HG03097 (cell line): Measurements from ENCODE around the gene TMC4.

ENCODE experiments used
- ATAC-seq: cut with Tn5 transposase; IDR thresholded peaks from one replicate; pipeline ENCODE4 v1.9.1; 2021; ENCODE audit not compliant: unreplicated experiment, low FRiP score

The TMC4 gene

DNA sequence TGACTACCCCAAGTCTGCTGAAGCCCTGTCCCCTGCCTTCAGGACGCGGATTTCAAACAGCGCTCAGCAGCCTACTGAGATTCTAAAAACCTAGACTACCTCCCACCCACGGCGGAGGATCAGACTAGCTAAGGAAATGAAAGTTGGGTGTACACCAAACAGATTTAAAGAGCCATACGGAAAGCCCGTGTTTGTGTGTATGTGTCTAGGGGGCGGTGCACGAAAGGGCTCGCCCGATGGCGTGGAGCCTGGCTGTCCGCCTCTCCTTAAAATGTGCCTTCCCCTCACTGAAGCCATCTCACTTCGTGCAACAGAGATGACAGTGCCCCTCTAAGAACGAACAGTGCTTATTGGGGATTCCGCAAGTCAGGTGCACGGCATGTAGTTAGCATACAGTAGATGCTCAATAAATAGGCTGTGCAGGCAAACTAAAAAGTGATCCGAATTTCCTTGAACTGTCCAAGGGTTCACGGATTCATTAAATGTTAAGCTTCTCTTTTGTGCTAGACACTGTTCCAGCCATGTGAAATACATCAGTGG, 14.1 kb downstream of the TMC4 start:
- no peak for ATAC-seq

DNA sequence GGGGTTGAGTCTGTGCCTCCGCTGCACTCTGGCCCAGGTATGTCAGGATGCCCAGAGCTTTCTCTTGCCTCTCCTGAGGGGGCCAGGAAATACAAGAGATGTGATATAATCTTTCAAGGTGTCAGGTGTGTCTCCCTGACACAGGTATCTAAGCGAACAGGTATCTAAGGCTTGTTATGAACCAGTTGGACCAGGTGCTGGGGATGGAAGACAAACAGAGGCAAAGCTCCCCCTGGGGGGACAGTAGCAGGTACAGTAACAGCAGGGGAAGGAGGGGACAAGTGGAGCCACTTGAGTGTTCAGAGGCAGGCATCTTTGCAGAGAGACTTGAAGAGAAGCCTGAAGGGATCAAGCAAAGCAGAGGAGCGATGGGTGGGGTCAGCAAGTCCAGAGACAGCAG, 16.0 kb downstream of the TMC4 start:
- ATAC-seq, result no peak

DNA sequence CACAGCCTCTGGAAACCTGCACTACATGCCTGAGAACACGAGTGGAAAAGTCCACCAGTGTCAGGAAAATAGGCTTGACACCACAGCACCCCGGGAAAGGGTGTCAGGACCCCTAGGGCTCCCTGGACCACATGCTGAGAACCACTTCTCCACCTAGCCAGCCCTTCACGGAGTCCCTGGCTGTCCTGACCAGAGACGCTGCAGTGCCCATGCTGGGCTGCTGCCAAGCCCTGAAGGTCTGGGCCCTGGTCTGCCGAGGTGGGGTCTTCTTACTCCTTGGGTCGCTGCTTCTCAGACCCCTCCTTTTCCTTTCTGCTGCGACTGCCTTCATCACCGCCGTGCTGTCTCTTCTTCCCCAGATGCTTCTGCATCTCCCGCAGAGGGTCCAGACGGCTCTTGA, 16.5 kb downstream of the TMC4 start:
- no peak for ATAC-seq

DNA sequence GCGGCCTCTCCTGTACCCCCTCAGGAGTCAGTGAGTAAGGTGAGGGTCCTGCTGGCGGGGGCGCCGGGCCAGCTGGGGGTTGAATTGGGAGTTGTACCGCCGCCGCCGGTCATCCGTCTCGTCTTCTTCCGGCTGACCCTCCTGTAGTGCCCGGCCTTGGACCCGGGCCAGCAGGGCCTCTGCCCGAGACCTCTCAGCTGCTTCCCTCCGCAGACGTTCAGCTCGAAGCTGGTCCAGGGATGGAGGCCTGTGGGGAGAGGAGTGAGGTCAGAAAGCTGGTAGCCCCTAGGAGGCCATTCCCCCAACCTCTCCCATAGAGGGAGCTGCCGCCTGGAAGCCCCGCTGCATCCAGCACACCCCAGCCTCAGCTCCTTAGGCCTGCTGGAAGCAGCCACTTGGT, 17.3 kb downstream of the TMC4 start:
- no peak for ATAC-seq

DNA sequence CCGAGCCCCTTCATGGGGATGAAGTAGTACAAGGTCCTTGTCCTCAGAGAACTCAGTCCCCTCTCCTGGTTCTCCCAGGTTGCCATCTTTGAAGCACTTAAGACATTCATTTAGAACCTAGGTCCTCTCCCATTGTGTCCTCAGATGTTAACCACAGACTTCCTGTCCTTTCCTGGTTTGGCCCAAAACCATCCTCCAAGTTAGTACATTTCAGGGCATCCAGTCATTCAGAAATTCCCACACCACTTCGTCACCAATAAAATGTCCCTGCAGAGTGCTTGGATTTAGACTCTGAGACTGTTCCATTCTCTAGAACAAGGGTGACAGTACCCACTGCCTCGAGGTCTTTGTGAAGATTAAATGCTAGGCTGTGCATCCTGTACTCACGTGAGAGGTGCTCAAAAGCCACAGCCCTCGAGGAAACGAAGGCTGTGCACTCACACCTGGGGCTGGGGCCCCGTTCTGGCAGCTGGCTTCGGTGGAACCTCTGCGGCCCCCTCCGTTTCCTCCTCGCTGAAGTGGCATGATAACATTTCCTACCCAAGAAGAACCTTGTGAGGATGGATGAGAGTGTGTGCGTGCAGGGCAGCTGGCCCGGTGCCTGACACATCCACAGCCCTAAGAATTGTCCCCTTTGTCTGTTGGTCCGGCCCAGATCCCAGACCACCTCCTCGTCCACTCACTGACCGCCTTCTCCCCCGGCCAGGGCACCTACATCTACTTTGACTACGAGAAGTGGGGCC, 18.2 kb downstream of the TMC4 start:
- no peak for ATAC-seq

GRCh38 chr19:54153731-54154326, 19.1 kb downstream of the TMC4 start:
- no peak for ATAC-seq

DNA sequence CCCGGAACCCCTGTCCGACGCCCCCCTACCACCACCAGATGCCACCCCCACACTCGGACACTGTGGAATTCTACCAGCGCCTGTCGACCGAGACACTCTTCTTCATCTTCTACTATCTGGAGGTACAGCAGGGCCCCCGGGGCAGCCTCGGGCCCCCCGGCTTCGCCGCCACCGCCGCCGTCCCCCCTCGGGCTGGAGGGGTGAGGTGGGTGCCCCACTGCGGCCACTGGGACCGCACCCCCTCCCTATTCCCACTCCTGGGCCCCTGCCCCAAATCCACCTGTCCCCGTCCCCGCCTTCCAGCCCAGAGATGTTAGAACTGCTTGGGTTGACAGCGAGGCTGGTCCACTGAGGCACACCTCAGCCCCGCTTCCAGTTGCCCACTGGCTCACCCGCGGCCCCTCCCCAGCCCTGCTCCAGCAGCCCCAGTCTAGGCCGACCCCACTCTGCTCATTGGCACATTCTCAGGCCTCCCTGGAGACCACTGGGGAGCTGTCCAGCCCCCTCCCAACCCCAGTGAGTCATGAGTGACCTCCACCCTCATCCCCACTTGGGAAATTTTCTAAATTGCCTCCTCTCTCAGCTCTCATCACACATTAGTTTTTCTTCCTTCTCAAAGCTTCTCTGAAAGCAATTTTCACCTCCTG, 20.0 kb downstream of the TMC4 start:
- no peak for ATAC-seq

- no peak for ATAC-seq
These were observed 20.7 kb downstream of the TMC4 start for GRCh38 chr19:54152267-54152666.

- ATAC-seq, result no peak
These were observed 21.5 kb downstream of the TMC4 start for GRCh38 chr19:54151362-54152035.

DNA sequence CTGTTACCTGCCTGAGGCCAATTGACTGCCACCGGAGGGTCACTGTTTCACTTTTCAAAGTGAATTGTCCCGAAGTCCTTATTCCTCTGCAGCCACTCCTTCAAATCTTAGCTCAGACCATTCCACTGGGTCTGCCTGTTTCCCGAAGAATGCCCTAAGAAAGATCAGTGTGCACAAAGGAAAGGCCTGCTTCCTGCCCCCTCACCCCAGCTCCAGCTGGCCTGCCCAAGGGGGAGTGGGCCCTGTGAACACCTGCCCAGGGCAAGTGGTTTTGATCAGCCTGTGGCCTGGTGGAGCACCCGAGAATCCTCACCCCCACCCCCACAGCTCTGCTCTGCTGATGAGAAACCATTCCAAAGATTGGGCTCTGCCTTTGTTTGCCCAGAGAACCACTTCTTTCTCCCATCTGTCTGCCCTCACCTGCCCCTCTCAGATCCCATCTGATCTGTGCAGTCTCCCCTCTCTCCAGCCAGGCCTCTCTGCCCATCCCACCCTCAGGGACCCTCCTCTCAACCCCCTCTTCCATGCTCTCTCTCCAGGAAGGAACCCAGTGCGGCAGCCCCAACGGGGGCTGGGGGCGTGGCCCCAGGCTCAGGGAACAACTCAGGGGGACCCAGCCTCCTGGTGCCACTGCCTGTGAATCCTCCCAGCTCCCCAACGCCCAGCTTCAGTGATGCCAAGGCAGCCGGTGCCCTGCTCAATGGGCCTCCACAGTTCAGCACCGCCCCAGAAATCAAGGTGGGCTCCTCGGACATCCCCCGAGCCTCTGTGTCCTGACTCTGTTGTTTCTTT, 23.7 kb downstream of the TMC4 start:
- no peak for ATAC-seq

DNA sequence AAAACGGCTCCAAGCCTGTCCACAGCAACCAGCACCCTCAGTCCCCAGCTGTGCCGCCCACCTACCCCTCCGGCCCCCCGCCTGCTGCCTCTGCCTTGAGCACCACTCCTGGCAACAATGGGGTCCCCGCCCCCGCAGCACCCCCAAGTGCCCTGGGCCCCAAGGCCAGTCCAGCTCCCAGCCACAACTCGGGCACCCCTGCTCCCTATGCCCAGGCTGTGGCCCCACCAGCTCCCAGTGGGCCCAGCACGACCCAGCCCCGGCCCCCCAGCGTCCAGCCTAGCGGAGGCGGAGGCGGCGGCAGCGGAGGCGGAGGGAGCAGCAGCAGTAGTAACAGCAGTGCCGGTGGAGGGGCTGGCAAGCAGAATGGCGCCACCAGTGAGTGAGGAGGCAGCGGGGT, 24.8 kb downstream of the TMC4 start:
- ATAC-seq, result no peak

- no peak for ATAC-seq
These were observed 25.3 kb downstream of the TMC4 start for GRCh38 chr19:54147676-54148075.

DNA sequence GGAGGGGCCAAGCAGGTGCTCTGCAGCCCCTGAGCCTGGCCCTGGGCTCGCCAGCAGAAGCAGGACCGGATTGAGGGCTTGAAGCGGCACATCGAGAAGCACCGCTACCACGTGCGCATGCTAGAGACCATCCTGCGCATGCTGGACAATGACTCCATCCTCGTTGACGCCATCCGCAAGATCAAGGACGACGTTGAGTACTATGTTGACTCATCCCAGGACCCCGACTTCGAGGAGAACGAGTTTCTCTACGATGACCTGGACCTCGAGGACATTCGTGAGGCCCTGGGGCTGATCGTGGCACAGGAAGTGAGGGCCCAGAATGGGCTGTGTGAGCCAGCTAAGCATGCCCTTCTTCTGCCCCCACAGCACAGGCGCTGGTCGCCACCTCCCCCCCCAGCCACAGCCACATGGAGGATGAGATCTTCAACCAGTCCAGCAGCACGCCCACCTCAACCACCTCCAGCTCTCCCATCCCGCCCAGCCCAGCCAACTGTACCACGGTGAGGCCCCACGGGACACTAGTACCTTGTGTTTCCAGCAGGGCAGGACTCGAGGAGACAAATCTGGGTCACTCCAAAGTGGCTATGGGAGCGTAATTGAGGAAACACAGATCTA, 27.3 kb downstream of the TMC4 start:
- ATAC-seq, result no peak

- no peak for ATAC-seq
These were observed 30.7 kb downstream of the TMC4 start for GRCh38 chr19:54142166-54142780.

- ATAC-seq, result no peak
These were observed 31.6 kb downstream of the TMC4 start for GRCh38 chr19:54141356-54141755.

GRCh38 chr19:54138489-54139256, 34.3 kb downstream of the TMC4 start:
- no peak for ATAC-seq

- ATAC-seq, result no peak
These were observed 35.1 kb downstream of the TMC4 start, which contains the start of gene CNOT3 for GRCh38 chr19:54137699-54138488. TSS of gene CNOT3 (plus strand) at chr19:54137762. CDS start at chr19:54142979, 5,217 bp downstream.
